GM10266 (cell line): ENCODE results near the gene TEX48.

ENCODE experiments used
- DNase-seq: peaks from one replicate; pipeline ENCODE4 v3.0.0; 2012; ENCODE audit errors: extremely low spot score
- TF ChIP-seq, protein P1 (sequence below): IDR thresholded peaks from 2 replicates; pipeline ENCODE4 v1.5.1; 2012; ENCODE audit warnings: mild to moderate bottlenecking, low read depth; ENCODE audit not compliant: control insufficient read depth, insufficient read depth; ENCODE audit errors: missing control alignments

TEX48 gene

DNA sequence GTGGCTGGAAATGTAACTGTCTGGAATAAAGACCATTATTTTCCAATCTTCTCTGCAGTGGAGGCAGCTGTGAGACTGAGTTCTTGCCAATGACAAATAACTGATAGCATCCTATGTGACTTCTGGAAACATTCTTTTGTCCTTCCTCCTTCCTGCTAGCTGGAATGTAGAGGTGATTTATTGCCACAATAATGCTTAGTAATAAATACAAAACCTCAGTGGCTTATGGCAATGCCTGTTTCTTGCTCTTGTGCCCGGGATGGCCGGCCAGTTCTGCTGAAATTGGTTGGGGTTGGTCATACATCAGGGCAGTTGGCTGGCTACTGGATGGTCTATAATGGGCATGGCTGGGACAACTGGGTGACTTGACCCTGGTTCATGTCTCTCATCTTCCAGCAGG, 12.2 kb upstream of the TEX48 start:
- TF ChIP-seq, protein P1, sequence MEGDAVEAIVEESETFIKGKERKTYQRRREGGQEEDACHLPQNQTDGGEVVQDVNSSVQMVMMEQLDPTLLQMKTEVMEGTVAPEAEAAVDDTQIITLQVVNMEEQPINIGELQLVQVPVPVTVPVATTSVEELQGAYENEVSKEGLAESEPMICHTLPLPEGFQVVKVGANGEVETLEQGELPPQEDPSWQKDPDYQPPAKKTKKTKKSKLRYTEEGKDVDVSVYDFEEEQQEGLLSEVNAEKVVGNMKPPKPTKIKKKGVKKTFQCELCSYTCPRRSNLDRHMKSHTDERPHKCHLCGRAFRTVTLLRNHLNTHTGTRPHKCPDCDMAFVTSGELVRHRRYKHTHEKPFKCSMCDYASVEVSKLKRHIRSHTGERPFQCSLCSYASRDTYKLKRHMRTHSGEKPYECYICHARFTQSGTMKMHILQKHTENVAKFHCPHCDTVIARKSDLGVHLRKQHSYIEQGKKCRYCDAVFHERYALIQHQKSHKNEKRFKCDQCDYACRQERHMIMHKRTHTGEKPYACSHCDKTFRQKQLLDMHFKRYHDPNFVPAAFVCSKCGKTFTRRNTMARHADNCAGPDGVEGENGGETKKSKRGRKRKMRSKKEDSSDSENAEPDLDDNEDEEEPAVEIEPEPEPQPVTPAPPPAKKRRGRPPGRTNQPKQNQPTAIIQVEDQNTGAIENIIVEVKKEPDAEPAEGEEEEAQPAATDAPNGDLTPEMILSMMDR, result no peak
- no peak for DNase-seq

DNA sequence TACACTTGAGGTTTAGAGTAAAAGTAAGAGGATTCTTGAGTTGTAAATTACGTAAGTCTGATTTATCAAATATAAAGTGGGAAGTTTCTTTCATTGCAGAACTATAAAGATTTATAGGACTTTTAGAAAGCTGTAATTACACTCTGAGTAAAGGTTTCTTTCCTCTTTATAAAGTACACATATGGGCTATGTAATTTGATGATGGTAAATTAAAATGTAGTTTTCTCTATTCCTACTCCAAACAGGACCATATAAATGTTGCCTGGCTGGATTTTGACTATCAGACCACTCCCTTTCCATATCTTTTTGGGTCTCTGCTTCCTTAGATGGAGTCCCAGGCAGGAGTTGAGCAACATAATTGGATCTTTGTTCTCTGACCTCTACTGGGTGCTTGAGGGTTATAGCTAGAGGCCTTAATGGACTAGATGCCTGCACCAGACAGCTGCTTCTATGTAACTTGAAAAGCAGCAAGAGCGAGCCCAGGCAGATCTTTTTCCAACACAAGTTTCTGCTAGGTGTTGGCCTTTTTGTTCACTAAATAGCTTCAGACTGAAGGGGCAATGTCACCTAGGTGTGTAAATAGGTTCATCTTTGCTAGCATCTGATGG, 11.4 kb upstream of the TEX48 start:
- TF ChIP-seq, protein P1, result no peak
- DNase-seq, result no peak

DNA sequence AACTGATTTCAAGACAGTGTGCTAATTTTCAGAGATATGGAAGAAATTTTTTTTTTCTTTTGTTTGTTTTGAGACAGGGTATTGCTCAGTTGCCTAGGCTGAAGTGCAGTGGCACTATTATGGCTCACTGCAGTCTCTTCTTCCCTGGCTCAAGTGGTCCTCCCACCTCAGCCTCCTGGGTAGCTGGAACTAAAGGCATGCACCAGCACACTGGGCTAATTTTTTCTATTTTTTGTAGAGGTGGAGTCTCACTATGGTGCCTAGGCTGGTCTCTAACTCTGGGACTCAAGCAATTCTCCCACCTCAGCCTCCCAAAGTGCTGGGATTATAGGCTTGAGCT, 9.9 kb upstream of the TEX48 start:
- TF ChIP-seq, protein P1, result no peak
- DNase-seq, result no peak

DNA sequence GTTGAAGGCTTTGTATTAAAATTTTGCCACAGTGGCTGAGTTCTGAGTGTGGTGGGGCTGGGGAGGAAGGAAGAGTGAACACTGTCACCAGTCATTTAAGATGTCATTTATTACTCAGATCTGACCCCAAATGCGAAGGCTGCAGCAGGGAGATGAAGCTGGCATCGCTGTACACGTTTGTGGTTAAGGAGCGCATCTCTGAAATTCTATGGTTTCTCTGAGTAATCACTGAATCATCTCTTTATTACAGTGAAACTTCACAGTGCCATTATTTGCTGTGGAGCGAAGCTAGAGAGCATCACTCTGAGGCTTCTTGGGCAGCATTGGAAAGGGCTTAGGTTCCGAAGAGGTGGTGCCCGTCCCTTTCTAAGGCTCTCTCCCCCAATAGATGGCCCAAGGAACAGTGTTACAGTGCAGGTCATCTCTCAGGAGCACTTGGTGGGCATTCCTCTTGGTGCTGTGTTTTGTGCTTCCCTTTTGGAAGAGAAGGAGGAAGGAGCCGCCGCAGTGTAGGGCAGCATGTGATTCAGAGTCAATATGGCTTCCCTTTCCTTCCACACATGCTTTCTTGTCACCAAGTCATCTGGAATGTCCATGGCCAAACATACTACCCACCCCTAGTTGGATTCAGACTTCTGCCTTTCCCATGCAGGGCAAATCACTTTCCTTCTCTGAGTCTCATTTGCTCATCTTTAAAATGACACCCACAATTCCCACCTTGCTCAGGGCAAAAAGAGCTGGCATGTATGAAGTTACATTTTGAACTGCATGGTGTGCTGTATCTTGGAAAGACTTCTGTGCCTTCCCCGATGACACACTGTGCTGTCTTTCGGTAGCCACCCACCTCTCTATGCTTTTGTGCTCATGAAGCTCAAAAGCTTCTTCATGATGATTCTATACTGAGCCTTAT, 9.3 kb upstream of the TEX48 start:
- no peak for DNase-seq
- TF ChIP-seq, protein P1, result no peak

DNA sequence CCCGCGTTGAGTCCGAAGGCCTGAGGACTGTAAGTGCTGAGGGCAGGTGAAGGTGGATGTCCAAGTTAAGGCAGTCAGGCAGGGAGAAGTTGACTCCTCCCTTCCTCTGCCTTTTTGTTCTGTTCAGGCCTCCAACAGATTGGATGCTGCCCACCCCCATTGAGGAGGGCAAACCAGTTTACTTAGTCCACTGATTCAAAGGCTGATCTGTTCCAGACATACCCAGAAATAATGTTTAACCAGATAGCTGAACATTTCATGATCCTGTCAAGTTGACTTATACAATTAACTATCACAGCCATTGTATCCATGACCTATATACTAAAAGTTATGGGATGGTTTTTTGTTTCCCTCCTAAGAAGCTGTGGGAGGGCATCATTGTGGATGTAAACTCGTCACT, 8.3 kb upstream of the TEX48 start:
- TF ChIP-seq, protein P1, result no peak
- DNase-seq, result no peak

DNA sequence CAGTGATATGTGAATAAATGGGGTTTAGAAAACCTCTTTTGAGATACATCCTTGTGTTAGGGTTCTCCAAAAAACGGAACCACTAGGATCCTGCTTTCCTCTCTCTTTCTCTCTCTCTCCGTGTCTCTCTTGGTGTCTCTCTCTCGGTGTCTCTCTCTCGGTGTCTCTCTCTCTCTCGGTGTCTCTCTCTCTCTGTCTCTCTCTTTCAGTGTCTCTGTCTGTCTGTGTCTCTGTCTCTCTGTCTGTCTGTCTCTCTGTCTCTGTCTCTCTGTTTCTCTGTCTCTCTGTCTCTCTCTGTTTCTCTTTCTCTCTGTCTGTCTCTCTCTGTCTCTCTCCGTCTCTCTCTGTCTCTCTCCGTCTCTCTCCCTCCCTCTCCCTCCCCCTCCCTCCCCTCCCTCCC, 7.8 kb upstream of the TEX48 start:
- DNase-seq, result no peak
- TF ChIP-seq, protein P1, result no peak
